Activated CD8-positive, alpha-beta memory T cell treated with anti-CD3 and anti-CD28 coated beads for 48 hours (primary cell): ENCODE data around the gene LMO7.
"Not testable (repeated sequence)": the region's sequence is repeated elsewhere in the genome, so short reads cannot be mapped to it uniquely, and the experiment has no call there.

Experiments
- DNase-seq, 3 experiments: peaks; one replicate each; pipeline ENCODE4 v3.0.0-alpha.2; 2020; ENCODE audit warnings: low read depth in 2 of 3, low spot score in 2 of 3

LMO7 gene

GRCh38 chr13:75695908-75696307 lies 59.8 kb downstream of the LMO7 start:
- peak; percentile 36 to 74 (median 62) for DNase-seq

DNA sequence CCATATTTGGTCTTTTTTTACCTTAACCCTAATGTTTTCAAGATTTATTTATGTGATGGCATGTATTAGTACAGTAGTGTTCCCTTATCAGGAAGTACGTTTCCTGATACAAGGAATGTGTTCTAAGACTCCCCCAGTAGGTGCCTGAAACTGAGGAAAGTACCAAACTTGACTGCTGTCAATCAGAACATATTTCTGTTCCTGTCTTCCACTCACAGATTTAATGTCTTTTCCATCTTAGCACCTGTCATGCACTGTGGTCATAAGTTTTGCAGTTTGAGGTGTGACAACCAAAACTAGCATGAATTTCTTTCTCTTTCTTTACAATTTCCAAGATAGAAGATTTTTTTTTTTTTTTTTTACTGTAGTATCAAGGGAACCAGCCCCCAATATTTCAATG lies 62.9 kb downstream of the LMO7 start:
- no peak for DNase-seq

DNA sequence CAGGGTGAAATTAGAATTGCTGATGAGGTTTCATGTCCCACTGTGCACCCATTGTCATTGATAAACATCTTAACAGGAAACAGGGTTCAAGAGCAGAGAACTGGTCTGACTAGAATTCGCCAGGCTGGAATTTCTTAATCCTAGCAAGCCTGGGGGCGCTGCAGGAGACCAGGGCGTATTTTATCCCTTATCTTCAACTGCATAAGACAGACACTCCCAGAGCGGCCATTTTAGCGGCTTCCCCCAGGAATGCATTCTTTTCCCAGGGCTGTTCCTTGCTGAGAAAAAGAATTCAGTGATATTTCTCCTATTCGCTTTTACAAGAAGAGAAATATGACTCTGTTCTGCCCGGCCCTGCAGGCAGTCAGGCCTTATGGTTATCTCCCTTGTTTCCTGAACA lies 63.6 kb downstream of the LMO7 start:
- DNase-seq, result not testable (repeated sequence)

DNA sequence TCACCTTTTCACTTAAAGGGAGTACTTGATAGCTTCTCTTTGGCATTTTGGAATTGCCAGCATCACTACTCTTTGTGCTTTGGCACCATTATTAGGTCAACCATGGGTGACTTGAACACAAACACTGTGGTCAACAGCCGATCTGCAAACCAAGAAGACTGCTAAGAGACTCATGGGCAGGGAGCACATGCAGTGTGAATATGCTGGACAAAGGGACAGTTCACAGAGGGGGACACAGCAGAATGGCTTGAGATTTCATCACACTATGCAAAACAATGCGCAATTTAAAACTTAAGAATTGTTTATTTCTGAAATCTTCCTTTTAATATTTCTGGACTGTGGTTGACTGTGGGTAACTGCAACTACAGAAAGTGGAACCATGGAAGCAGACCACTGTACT lies 64.4 kb downstream of the LMO7 start:
- DNase-seq, result no peak

GRCh38 chr13:75702476-75702875 lies 66.3 kb downstream of the LMO7 start:
- no peak for DNase-seq

DNA sequence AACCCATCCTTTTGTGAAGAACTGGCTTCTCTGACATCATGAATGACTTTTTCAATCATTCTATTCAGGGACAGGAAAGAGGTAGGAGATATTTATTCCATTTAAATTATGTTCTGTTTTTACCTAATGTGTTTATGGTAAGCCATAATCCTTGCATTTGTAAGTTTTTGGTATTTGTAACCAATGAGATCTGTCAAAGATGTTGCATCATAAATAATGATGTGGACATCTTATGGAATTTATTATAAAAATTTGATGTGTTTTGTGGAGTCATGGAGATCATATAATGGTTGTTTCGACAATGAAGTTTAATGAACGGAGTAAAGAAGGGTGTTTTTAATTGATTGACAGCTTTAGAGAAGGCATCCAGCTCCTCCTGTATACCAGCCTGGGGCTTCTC lies 67.6 kb downstream of the LMO7 start:
- DNase-seq, result no peak

DNA sequence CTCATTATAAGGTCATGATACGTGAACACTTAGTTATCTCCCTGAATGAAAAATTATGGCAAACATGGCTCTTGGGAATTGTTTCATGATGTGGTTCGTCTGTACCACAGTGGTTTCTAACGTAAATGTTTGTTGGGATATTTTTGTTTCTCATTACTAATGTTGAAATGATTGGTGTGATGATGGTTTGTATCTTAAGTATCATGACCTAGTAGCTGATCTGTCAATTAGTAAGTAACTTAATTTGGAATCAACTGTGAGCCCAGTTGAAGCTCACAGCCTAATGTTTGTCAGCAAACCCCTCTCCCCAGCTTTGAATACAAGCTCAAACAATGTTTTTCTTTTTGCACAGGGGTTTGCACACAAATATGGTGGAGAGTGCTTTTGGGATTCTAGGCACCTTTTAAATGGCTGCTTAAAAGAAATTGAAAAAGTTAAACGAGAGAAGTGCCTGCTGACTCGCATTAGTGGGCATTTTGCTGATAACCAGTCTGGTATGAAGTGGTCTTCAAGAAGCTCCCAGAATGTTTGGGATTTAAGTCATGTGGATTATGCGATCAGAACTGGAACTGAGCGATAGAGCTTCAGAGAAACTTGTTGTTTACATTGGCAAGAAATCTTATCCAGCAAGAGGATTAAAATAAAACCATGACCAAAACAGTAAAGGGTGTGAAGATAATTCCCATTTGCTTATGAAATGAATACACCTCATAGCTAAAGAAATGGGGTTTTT lies 68.2 kb downstream of the LMO7 start:
- DNase-seq, result no peak

DNA sequence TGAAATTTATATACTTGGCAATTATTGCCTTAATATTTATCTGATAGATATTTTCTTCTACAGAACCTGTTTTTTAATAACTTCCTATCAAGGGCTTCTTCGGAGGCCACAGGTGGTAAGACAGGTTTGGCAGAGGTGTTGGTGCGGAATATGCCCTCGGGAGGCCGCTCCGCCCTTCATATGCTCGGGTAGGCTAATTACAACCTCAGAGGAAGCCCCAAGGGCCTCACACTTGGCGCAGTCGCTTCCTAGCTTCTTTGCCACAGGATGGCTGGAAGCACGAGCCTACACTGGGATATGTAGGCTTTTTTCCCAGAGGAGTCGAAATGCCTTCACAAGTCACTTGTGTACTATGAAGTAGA lies 68.8 kb downstream of the LMO7 start:
- no peak for DNase-seq

DNA sequence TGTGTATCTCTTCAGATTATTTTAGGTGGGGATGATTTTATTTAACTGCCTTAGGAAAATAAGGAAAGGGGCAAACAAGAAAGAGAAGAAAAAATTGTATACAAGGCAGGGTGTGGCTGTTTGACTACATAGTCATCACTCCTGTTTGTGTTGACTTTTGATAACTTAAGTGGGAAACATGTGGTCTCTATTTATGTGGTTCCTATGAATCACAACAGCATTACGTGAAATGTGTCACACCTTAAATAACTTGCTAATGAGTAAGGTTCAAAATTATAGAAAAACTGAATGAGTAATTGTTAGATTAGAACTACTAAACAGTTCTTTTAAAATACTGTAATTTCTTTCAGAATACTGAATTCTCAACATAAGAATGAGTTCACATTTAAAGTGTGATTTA lies 69.3 kb downstream of the LMO7 start:
- DNase-seq, result no peak

- DNase-seq, result no peak
Observed at GRCh38 chr13:75705908-75706307, 69.8 kb downstream of the LMO7 start.

GRCh38 chr13:75713852-75714251 lies 77.7 kb downstream of the LMO7 start:
- no peak for DNase-seq

- no peak for DNase-seq
Observed at GRCh38 chr13:75715601-75716523, 79.7 kb downstream of the LMO7 start.

- DNase-seq, result no peak
Observed at GRCh38 chr13:75717525-75717924, 81.4 kb downstream of the LMO7 start.

DNA sequence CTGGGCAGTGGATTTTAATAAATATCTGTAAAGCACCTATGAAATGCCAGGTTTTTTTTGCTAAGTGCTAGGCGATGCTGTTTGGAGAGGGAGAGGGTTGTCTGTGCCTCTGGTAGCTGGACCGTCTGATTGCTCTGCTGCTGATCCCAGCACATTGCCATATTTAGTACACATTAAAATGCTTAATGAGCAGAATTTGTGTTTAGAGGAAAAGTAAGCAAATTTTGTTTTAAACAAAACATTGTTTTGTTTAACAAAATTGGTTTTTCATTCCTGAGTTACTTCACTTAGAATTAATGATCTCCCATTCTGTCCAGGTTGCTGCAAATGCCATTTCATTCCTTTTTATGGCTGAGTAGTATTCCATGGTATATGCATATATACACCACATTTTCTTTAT lies 85.2 kb downstream of the LMO7 start:
- no peak for DNase-seq

DNA sequence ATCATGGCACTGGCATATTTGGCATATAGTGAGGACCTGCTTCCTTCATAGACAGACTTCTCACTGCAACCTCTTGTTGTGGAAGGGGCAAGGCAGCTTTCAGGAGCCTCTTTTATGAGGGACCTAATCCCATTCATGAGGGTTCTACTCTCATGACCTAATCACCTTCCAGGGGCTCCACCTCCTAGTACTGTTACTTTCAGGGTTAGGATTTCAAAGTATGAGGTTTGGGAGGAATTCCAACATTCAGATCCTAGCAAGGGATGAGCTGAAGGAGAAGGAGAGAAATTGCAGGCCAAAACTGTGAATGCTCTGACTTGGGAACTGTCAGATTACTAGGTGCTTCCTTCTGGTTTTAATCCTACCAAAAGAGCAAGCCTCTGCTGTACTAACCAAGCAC lies 87.8 kb downstream of the LMO7 start:
- DNase-seq, result no peak

DNA sequence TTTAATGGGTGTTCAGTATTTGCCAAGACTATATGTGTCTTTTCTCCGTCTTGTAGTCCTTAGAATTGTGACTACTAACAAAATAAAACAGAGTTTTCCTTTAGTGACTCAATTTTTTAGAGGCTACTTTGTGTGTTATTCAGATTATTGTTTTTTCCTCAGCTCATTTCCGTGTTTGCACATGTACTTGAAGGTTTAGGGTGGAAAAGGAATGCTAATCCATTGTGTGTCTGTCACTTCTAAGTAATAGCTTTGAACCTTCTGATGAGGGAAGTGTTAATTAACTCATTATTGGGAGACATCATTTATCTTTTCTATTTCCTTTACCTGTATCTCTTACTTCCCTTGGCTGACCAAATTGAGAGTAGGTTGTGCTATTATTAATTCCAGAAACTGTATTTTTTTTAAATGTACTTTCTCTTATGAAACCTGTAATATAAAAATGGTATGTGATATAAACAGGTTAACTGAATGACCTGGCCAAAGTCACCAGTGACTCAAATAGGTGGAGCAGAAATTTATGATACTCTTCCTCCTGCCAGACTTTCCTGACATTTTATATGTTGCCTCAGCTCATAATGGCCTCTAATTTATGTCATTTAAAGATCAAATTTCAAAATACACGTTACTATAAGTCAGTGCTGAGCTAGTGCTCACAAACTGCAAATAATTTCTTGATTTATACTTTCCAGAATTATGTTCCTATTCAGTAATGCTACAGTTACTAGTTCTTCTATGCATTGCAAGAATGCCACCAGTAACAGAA lies 88.8 kb downstream of the LMO7 start:
- no peak for DNase-seq

DNA sequence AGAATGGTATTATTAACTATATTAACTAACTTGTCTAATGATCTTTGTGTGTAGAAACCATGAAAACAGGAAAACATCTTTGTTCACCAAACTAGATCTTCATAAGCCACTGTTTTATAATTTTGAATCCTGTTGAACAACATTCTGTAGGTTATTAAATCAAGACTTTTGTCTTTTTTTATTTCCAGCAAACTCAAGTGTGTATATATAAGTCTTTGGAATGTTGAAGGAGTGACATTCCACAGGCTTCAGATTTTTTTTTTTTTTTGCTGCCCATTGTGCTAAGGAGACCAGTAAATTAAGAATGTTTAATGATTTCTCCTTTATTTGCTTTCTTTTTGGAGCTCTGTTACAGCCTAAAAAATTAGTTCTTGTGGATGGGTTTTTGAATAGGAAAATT lies 89.6 kb downstream of the LMO7 start:
- DNase-seq, result no peak

DNA sequence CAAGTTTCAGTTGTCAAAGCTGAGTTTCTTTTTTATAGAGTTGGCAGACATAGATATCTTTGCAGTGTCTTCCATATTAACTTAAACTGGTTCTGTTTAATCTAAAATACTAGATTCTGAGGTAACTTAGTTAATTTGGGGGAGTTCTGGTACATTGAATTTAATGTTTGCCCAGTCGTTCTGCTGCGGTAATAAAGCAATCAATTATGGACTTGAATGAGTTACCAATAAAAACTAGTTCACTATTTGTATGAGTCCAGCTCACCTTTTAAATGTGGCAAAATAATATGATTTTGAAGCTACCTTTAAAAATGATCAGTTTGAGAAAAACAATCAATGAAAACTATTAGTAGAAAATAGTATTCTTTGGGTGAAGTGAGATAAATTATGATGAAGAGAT lies 90.2 kb downstream of the LMO7 start:
- DNase-seq, result no peak

- DNase-seq, result not testable (repeated sequence)
Observed at GRCh38 chr13:75733113-75733512, 97.0 kb downstream of the LMO7 start.

- DNase-seq, result no peak
Observed at GRCh38 chr13:75736173-75736572, 100.0 kb downstream of the LMO7 start.

- DNase-seq, result no peak
Observed at GRCh38 chr13:75738841-75739240, 102.7 kb downstream of the LMO7 start.
